ENCODE results near the gene DPY19L1. TPM values are rescaled to one million over a fixed set of nuclear protein-coding genes. Genes with fewer than 3 reads are reported as not detected.

The DPY19L1 gene
- total RNA-seq, 1 donor from 2014 or later = 33.6 TPM

- H3K27ac Mint-ChIP-seq (ENCODE audit: unreplicated experiment) = no peak overlapping the region
- no peak overlapping the region for H3K4me3 Mint-ChIP-seq (ENCODE audit: unreplicated experiment)
- H3K4me1 Mint-ChIP-seq (ENCODE audit: unreplicated experiment) = peaks cover 5% of the 10 kb centered on the region
- no peak for TF ChIP-seq CTCF (IDR thresholded peaks at IDR 0.05; ENCODE audit: unreplicated experiment)
- H3K36me3 Mint-ChIP-seq (ENCODE audit: low read depth, unreplicated experiment) = no peaks in the 10 kb centered on the region
- no peaks in the 10 kb centered on the region for H3K27me3 Mint-ChIP-seq (ENCODE audit: unreplicated experiment)
- no peak for DNase-seq (ENCODE audit: low spot score)
- H3K9me3 Mint-ChIP-seq (ENCODE audit: unreplicated experiment) = no peaks in the 10 kb centered on the region
These were observed 11.9 kb downstream of the DPY19L1 start for GRCh38 chr7:35025369-35025870.

- no peak for DNase-seq (ENCODE audit: low spot score)
- Mint-ChIP-seq H3K27ac (ENCODE audit: unreplicated experiment) (no peak overlapping the region), H3K9me3 (ENCODE audit: unreplicated experiment) (no peaks in the 10 kb centered on the region), H3K4me3 (ENCODE audit: unreplicated experiment) (no peak overlapping the region), H3K27me3 (ENCODE audit: unreplicated experiment) (no peaks in the 10 kb centered on the region), H3K36me3 (ENCODE audit: low read depth, unreplicated experiment) (no peaks in the 10 kb centered on the region), H3K4me1 (ENCODE audit: unreplicated experiment) (peaks cover 6% of the 10 kb centered on the region)
- TF ChIP-seq CTCF (IDR thresholded peaks at IDR 0.05; ENCODE audit: unreplicated experiment) = no peak
These were observed 13.0 kb downstream of the DPY19L1 start for GRCh38 chr7:35024298-35024697.

GRCh38 chr7:35022725-35023124, 14.6 kb downstream of the DPY19L1 start:
- no peak overlapping the region for H3K27ac Mint-ChIP-seq (ENCODE audit: unreplicated experiment)
- DNase-seq (ENCODE audit: low spot score) = no peak
- H3K36me3 Mint-ChIP-seq (ENCODE audit: low read depth, unreplicated experiment) = no peaks in the 10 kb centered on the region
- H3K9me3 Mint-ChIP-seq (ENCODE audit: unreplicated experiment) = no peaks in the 10 kb centered on the region
- no peaks in the 10 kb centered on the region for H3K27me3 Mint-ChIP-seq (ENCODE audit: unreplicated experiment)
- H3K4me3 Mint-ChIP-seq (ENCODE audit: unreplicated experiment) = no peak overlapping the region
- TF ChIP-seq CTCF (IDR thresholded peaks at IDR 0.05; ENCODE audit: unreplicated experiment) = no peak
- H3K4me1 Mint-ChIP-seq (ENCODE audit: unreplicated experiment) = peaks cover 6% of the 10 kb centered on the region

GRCh38 chr7:35021445-35021844, 15.8 kb downstream of the DPY19L1 start:
- no peak for TF ChIP-seq CTCF (IDR thresholded peaks at IDR 0.05; ENCODE audit: unreplicated experiment)
- DNase-seq (ENCODE audit: low spot score) = no peak
- H3K9me3 Mint-ChIP-seq (ENCODE audit: unreplicated experiment) = no peaks in the 10 kb centered on the region
- no peak overlapping the region for H3K27ac Mint-ChIP-seq (ENCODE audit: unreplicated experiment)
- no peak overlapping the region for H3K4me3 Mint-ChIP-seq (ENCODE audit: unreplicated experiment)
- H3K27me3 Mint-ChIP-seq (ENCODE audit: unreplicated experiment) = no peaks in the 10 kb centered on the region
- H3K36me3 Mint-ChIP-seq (ENCODE audit: low read depth, unreplicated experiment) = no peaks in the 10 kb centered on the region
- peaks cover 6% of the 10 kb centered on the region for H3K4me1 Mint-ChIP-seq (ENCODE audit: unreplicated experiment)

GRCh38 chr7:35019801-35020200, 17.5 kb downstream of the DPY19L1 start:
- H3K4me3 Mint-ChIP-seq (ENCODE audit: unreplicated experiment) = no peak overlapping the region
- no peak for DNase-seq (ENCODE audit: low spot score)
- H3K9me3 Mint-ChIP-seq (ENCODE audit: unreplicated experiment) = no peaks in the 10 kb centered on the region
- no peaks in the 10 kb centered on the region for H3K36me3 Mint-ChIP-seq (ENCODE audit: low read depth, unreplicated experiment)
- H3K4me1 Mint-ChIP-seq (ENCODE audit: unreplicated experiment) = peaks cover 9% of the 10 kb centered on the region
- H3K27ac Mint-ChIP-seq (ENCODE audit: unreplicated experiment) = no peak overlapping the region
- TF ChIP-seq CTCF (IDR thresholded peaks at IDR 0.05; ENCODE audit: unreplicated experiment) = no peak
- H3K27me3 Mint-ChIP-seq (ENCODE audit: unreplicated experiment) = no peaks in the 10 kb centered on the region

Data from endothelial cell (in vitro differentiated cells).